Measurements from ENCODE around the gene RFWD3.

The RFWD3 gene

DNA sequence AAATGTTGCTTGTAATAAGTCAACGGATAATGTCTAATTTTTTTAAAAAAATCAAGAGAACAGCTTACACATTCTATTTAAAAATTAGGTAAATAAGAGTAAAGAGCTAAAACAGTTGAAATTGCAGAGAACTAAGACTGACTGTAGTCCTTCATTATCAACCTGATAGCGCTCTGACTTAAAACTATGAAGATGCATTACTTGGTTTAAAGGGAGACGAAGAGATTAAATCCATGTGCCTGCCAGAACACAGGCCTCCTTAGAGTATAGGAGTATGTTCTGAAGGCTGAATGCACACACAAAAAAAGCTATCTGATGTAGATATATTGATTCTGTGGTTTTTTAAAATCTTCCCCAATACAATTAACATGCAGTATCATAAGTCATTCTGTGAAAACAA, 88.2 kb downstream of the RFWD3 start:
- DNase-seq (ENCODE audit: low read depth), result no peak

- DNase-seq (ENCODE audit: low read depth), result no peak
Measured at GRCh38 chr16:74577882-74578366, 88.8 kb downstream of the RFWD3 start.

- DNase-seq (ENCODE audit: low read depth), result no peak
Measured at GRCh38 chr16:74575807-74576643, 90.7 kb downstream of the RFWD3 start.

- no peak for DNase-seq (ENCODE audit: low read depth)
Measured at GRCh38 chr16:74575175-74575806, 91.4 kb downstream of the RFWD3 start.

DNA sequence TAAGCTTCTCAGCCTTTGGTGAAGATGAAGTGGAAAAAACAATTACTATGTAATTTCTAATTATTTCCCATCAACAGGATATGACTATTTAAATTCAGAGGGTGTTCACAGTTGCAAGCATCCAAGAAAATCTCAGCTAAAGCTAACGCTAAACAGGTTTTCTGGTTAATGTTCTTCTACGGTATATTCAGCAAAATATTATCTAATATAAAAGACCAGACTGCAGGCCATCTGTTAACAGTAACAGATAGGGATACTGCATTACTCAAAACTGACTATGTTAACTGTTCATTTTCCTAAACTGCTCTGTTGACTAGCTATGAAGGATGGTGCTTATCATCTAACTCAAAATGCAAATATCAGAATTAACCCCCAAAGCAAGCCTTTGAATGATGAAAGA, 92.5 kb downstream of the RFWD3 start:
- DNase-seq (ENCODE audit: low read depth), result no peak

- DNase-seq (ENCODE audit: low read depth), result no peak
Measured at GRCh38 chr16:74573622-74574021, 93.1 kb downstream of the RFWD3 start.

Data from GM04504 (cell line).